MG63 (cell line): ENCODE results near the gene WWP2. TPM values are rescaled to one million over a fixed set of nuclear protein-coding genes. Genes with fewer than 3 reads are reported as not detected.
"Not testable (repeated sequence)": the region's sequence is repeated elsewhere in the genome, so short reads cannot be mapped to it uniquely, and the experiment has no call there.

Source experiments
- DNase-seq: peaks from one replicate; pipeline ENCODE4 v3.0.0-alpha.2; 2020
- H3K27me3 ChIP-seq: fragments of 250-450 bp; sonication (Bioruptor Pico); 2 replicates; pipeline ENCODE4 v1.5.1; 2020; ENCODE audit warnings: mild to moderate bottlenecking, moderate library complexity
- H3K36me3 ChIP-seq: fragments of 250-450 bp; sonication (Bioruptor Pico); 2 replicates; pipeline ENCODE4 v1.5.1; 2020; ENCODE audit warnings: mild to moderate bottlenecking, moderate library complexity
- H3K4me3 ChIP-seq: fragments of 250-450 bp; sonication (Bioruptor Pico); 2 replicates; pipeline ENCODE4 v1.5.1; 2020; ENCODE audit warnings: mild to moderate bottlenecking, moderate library complexity
- H3K9me3 ChIP-seq: fragments of 250-450 bp; sonication (Bioruptor Pico); 2 replicates; pipeline ENCODE4 v1.5.1; 2020; ENCODE audit warnings: mild to moderate bottlenecking, moderate library complexity
- total RNA-seq: library from RNA; depleted of rRNA; stranded (reverse); fragments of >200 nt; shearing (Covaris generic); gene quantifications from 2 replicates; pipeline ENCODE4 v1.2.3, GENCODE V29; 2014; ENCODE audit warnings: low replicate concordance

WWP2 gene
- total RNA-seq, 1 experiment from 2014 or later, result 15.5 TPM

GRCh38 chr16:69934044-69934443 lies 171.9 kb downstream of the WWP2 start:
- no peak overlapping the region for H3K4me3 ChIP-seq
- H3K27me3 ChIP-seq, result no peaks in the 10 kb centered on the region
- no peaks in the 10 kb centered on the region for H3K9me3 ChIP-seq
- H3K36me3 ChIP-seq, result no peaks in the 10 kb centered on the region
- no peak for DNase-seq

GRCh38 chr16:69934751-69935150 lies 172.6 kb downstream of the WWP2 start:
- DNase-seq, result no peak

DNA sequence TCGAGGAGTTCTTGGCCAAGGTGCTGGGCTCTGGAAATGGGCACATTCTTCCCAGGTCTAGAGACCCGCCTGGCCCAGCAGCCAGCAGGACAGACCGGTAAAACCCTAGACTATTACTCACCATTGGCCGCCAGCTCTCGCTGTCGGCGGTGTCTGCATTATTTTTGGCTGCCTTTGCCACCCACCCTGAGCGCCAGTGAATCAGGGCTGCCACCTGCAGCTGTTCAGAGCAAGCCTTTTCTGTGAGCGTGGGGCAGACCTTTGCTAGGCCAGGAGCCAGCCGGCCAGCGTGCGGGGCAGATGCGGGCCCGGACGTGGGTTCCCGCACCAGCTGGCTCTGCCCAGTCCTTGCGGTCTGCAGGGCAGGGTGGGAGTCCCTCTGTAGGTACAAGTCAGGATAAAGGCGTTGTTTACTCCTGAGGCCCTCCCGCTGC lies 173.2 kb downstream of the WWP2 start:
- Histone ChIP-seq H3K4me3 (no peak overlapping the region), H3K27me3 (no peaks in the 10 kb centered on the region), H3K36me3 (no peaks in the 10 kb centered on the region), H3K9me3 (no peaks in the 10 kb centered on the region)
- peak; percentile 47 for DNase-seq

More at GRCh38 chr16:69934751-69935150, 172.6 kb downstream of the WWP2 start:
- H3K36me3 ChIP-seq, result no peaks in the 10 kb centered on the region
- H3K27me3 ChIP-seq, result no peaks in the 10 kb centered on the region
- H3K4me3 ChIP-seq, result no peak overlapping the region
- no peaks in the 10 kb centered on the region for H3K9me3 ChIP-seq

DNA sequence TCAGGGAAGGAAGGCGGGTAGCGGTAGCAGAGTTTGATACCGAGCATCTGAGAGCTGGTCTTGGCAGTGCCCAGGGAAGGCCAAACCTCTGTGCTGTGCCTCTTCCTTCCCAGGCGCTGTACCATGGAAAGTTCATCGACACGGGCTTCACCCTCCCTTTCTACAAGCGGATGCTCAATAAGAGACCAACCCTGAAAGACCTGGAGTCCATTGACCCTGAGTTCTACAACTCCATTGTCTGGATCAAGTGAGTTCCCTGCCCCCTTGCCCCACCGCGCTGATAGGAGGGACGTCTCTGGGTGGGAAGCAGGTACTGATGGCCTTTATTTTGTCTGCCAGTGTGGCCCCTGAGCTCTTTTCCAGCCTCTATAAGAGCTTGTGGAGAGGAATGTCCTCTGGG lies 173.6 kb downstream of the WWP2 start:
- Histone ChIP-seq H3K36me3 (no peaks in the 10 kb centered on the region), H3K9me3 (no peaks in the 10 kb centered on the region), H3K4me3 (no peak overlapping the region), H3K27me3 (no peaks in the 10 kb centered on the region)
- DNase-seq, result no peak

DNA sequence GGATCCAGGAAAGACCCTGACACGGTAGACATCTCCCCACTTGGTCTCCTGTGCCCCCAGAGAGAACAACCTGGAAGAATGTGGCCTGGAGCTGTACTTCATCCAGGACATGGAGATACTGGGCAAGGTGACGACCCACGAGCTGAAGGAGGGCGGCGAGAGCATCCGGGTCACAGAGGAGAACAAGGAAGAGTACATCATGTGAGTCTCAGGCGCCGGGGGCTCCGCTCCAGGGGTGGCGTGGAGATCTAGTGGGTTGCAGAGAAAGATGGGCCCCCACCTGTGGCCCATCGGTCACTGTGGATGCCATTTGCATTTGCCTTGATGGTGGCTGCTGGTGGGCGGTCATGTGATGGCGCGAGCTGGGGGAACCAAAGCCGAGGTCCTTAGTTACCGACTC lies 174.1 kb downstream of the WWP2 start:
- no peak overlapping the region for H3K4me3 ChIP-seq
- DNase-seq, result no peak
- H3K27me3 ChIP-seq, result no peaks in the 10 kb centered on the region
- no peaks in the 10 kb centered on the region for H3K9me3 ChIP-seq
- no peaks in the 10 kb centered on the region for H3K36me3 ChIP-seq

DNA sequence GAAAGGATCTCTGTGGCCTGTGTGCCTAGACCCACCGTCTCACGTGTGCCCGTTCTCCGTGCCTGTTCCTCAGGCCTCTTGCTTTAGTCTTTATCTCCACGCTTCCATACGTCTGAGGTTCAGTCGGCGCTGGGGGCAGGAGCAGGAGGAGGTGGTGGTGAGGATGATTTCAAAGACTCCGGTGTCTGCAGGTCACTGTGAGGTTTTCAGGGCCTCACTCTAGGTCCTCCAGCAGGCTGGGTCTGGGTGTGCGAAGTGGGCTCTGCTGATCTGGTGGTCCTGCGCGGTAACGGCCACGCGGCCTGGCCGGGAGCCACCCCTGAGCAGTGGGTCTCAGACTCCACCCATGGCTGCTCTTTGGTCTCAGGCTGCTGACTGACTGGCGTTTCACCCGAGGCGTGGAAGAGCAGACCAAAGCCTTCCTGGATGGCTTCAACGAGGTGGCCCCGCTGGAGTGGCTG lies 174.6 kb downstream of the WWP2 start:
- Histone ChIP-seq H3K36me3 (no peaks in the 10 kb centered on the region), H3K4me3 (no peak overlapping the region)
- no peak for DNase-seq

DNA sequence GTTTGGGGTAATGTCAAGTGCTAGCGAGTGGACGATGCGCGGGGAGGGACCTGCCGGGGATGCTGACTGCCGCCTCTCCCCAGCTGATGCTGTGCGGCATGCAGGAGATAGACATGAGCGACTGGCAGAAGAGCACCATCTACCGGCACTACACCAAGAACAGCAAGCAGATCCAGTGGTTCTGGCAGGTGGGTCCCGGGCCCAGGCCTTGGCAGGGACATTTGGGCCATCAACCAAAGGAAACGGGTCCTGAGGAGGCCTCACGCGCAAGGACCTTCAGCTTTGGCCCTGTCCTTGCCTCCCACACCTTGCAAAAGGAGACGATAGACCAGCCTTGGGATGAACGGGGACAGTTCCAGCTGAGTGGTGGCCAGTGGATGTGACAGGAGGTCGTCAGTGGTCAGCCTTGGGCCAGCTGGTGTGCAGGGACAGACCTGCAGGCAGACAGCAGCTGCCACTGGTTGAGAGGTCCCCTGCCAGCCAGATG lies 175.4 kb downstream of the WWP2 start:
- Histone ChIP-seq H3K27me3 (no peaks in the 10 kb centered on the region), H3K4me3 (no peak overlapping the region), H3K36me3 (no peaks in the 10 kb centered on the region), H3K9me3 (no peaks in the 10 kb centered on the region)
- no peak for DNase-seq

More for the DNA sequence above, 174.6 kb downstream of the WWP2 start:
- H3K27me3 ChIP-seq, result no peaks in the 10 kb centered on the region
- no peaks in the 10 kb centered on the region for H3K9me3 ChIP-seq

- DNase-seq, result no peak
- H3K27me3 ChIP-seq, result no peaks in the 10 kb centered on the region
- H3K4me3 ChIP-seq, result no peak overlapping the region
- no peaks in the 10 kb centered on the region for H3K9me3 ChIP-seq
- no peaks in the 10 kb centered on the region for H3K36me3 ChIP-seq
Observed at GRCh38 chr16:69938981-69939820, 177.1 kb downstream of the WWP2 start.

DNA sequence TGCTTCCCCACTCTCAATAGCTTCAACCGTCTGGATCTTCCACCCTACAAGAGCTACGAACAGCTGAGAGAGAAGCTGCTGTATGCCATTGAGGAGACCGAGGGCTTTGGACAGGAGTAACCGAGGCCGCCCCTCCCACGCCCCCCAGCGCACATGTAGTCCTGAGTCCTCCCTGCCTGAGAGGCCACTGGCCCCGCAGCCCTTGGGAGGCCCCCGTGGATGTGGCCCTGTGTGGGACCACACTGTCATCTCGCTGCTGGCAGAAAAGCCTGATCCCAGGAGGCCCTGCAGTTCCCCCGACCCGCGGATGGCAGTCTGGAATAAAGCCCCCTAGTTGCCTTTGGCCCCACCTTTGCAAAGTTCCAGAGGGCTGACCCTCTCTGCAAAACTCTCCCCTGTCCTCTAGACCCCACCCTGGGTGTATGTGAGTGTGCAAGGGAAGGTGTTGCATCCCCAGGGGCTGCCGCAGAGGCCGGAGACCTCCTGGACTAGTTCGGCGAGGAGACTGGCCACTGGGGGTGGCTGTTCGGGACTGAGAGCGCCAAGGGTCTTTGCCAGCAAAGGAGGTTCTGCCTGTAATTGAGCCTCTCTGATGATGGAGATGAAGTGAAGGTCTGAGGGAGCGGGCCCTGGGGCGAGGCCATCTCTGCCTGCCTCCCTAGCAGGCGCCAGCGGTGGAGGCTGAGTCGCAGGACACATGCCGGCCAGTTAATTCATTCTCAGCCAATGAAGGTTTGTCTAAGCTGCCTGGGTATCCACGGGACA lies 177.9 kb downstream of the WWP2 start:
- no peak for DNase-seq
- H3K36me3 ChIP-seq, result no peaks in the 10 kb centered on the region
- H3K27me3 ChIP-seq, result no peaks in the 10 kb centered on the region
- no peaks in the 10 kb centered on the region for H3K9me3 ChIP-seq
- H3K4me3 ChIP-seq, result no peak overlapping the region

DNA sequence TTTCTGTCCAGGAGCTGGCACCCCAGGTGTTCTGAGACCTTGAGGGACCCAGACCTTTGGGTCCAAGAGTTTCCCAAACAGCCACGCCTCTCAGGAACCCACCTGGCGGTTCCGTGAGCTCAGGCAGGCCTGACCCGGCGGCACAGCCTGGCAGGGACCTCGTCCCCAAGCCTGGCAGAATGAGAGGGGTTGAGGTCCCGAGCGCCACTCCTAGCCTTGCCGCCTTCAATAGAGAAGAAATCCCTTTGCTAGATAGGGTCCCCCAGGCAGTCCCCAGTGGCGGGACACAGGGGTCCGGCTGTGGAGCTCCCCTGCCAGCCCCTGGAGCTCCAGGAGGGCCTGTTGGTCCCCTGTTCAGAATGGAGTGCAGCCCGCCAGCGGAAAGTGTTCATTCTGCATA lies 178.5 kb downstream of the WWP2 start:
- Histone ChIP-seq H3K9me3 (no peaks in the 10 kb centered on the region), H3K27me3 (no peaks in the 10 kb centered on the region), H3K36me3 (no peaks in the 10 kb centered on the region), H3K4me3 (no peak overlapping the region)
- DNase-seq, result no peak

DNA sequence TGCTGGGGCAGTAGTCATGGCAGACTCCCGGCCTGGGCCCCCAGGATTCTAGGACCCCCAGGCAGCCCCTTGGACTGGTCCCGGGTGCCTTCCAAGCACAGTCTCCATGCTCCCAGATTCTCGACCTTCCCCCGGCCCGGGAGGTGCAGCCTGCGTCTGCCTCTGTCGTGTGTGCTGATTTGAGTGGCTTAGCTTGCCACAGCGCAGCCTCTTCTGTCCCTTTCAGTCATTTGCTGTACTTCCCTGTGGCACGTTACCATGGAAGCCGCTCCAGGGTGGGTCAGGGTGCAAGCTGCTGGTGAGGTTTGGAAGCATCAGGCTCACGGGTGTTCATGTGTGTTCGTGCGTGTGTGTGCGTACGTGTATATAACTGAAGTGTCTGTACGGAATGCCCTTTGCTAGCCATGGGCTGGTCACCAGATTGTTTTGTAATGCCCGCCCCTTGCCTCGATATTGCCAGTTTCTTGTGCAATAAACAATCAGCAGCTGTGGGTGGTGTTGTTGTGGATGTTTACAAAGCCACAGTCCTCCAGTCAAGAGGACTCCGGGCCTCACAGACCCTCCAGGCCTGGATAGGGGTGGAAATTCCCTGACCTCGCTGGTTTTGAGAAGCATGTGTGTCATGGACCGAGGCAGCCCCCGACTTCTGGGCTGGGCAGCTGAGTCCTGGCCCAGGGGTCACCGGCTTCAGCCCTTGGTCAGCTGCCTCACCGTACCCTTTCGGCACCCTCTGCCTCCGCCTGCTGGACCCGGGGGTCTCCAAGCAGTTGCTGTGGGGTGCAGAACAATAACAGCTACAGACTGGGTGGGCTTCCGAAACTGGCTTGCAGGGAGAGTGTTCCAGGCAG lies 179.3 kb downstream of the WWP2 start:
- no peaks in the 10 kb centered on the region for H3K36me3 ChIP-seq
- H3K27me3 ChIP-seq, result no peaks in the 10 kb centered on the region
- no peak overlapping the region for H3K4me3 ChIP-seq

GRCh38 chr16:69942099-69942491 lies 180.0 kb downstream of the WWP2 start:
- H3K36me3 ChIP-seq, result no peaks in the 10 kb centered on the region
- no peak overlapping the region for H3K4me3 ChIP-seq
- DNase-seq, result no peak
- H3K27me3 ChIP-seq, result no peaks in the 10 kb centered on the region
- no peaks in the 10 kb centered on the region for H3K9me3 ChIP-seq

More for the DNA sequence above, 179.3 kb downstream of the WWP2 start:
- no peak for DNase-seq
- H3K9me3 ChIP-seq, result no peaks in the 10 kb centered on the region

GRCh38 chr16:69942627-69943170 lies 180.6 kb downstream of the WWP2 start:
- no peak for DNase-seq
- Histone ChIP-seq H3K9me3 (no peaks in the 10 kb centered on the region), H3K27me3 (no peaks in the 10 kb centered on the region), H3K36me3 (no peaks in the 10 kb centered on the region), H3K4me3 (no peak overlapping the region)

GRCh38 chr16:69943241-69944036 lies 181.3 kb downstream of the WWP2 start:
- DNase-seq, H3K36me3 ChIP-seq, H3K9me3 ChIP-seq, H3K4me3 ChIP-seq, H3K27me3 ChIP-seq: not testable (repeated sequence)

GRCh38 chr16:69950411-69950810 lies 188.3 kb downstream of the WWP2 start:
- not testable (repeated sequence) for H3K4me3 ChIP-seq, H3K9me3 ChIP-seq, H3K36me3 ChIP-seq, DNase-seq, H3K27me3 ChIP-seq
